NOMO-1 treated with DMSO at 0.1 percent for 48 hours (cell line): ENCODE measurements around the gene ZBTB12.
"Not testable (repeated sequence)": the region's sequence is repeated elsewhere in the genome, so short reads cannot be mapped to it uniquely, and the experiment has no call there.

Experiments used
- DNase-seq: peaks from one replicate; lab custom pipeline; 2025; ENCODE audit not compliant: unreplicated experiment; lab: John Stamatoyannopoulos, UW

The ZBTB12 gene

GRCh38 chr6:31877125-31877650 is 24.7 kb downstream of the ZBTB12 start:
- no peak for DNase-seq

- DNase-seq: no peak
Observed at GRCh38 chr6:31876357-31876756, 25.5 kb downstream of the ZBTB12 start.

- DNase-seq: no peak
Observed at GRCh38 chr6:31875877-31876276, 26.0 kb downstream of the ZBTB12 start.

GRCh38 chr6:31874836-31875572 is 26.9 kb downstream of the ZBTB12 start:
- no peak for DNase-seq

GRCh38 chr6:31874084-31874670 is 27.7 kb downstream of the ZBTB12 start:
- DNase-seq: no peak

GRCh38 chr6:31871046-31871659 is 30.7 kb downstream of the ZBTB12 start:
- DNase-seq: no peak

- no peak for DNase-seq
Observed at GRCh38 chr6:31870385-31870921, 31.4 kb downstream of the ZBTB12 start.

GRCh38 chr6:31869343-31869742 is 32.5 kb downstream of the ZBTB12 start:
- DNase-seq: no peak

- not testable (repeated sequence) for DNase-seq
Observed at GRCh38 chr6:31868658-31868971, 33.3 kb downstream of the ZBTB12 start.

- DNase-seq: no peak
Observed at GRCh38 chr6:31865205-31866118, 36.4 kb downstream of the ZBTB12 start.

- no peak for DNase-seq
Observed at GRCh38 chr6:31864818-31865204, 37.1 kb downstream of the ZBTB12 start.

- DNase-seq: not testable (repeated sequence)
Observed at GRCh38 chr6:31864123-31864562, 37.7 kb downstream of the ZBTB12 start.

GRCh38 chr6:31862344-31863235 is 39.3 kb downstream of the ZBTB12 start, which contains the start of gene NEU1:
NEU1 (minus strand) TSS chr6:31862821; CDS start chr6:31862776, 45 bp downstream.
- peak; percentile 100 for DNase-seq

- DNase-seq: no peak
Observed at GRCh38 chr6:31861919-31862343, 40.0 kb downstream of the ZBTB12 start.

- DNase-seq: no peak
Observed at GRCh38 chr6:31861150-31861549, 40.7 kb downstream of the ZBTB12 start.

GRCh38 chr6:31860349-31860748 is 41.5 kb downstream of the ZBTB12 start:
- no peak for DNase-seq

- DNase-seq: no peak
Observed at GRCh38 chr6:31859923-31860322, 42.0 kb downstream of the ZBTB12 start.

- no peak for DNase-seq
Observed at GRCh38 chr6:31858707-31859106, 43.2 kb downstream of the ZBTB12 start.

GRCh38 chr6:31857774-31858173 is 44.1 kb downstream of the ZBTB12 start:
- not testable (repeated sequence) for DNase-seq
